Effector memory CD8-positive, alpha-beta T cell (primary cell): ENCODE data around the gene BMP7.

Experiments used
- ATAC-seq: fragments of 150-1000 bp; cut with Tn5 transposase; replicated peaks from 2 replicates; pipeline ENCODE4 v1.10.0; 2021; ENCODE audit warnings: mild to moderate bottlenecking, moderate library complexity
- DNase-seq, 3 experiments: peaks; one replicate each; pipeline ENCODE4 v3.0.0; 2021
- H3K27ac Mint-ChIP-seq, 2 donors: one replicate each; pipeline ENCODE4 v1.8.0; 2022; ENCODE audit warnings: mild to moderate bottlenecking in 2 of 2, mixed read lengths in 2 of 2, moderate library complexity in 2 of 2
- H3K27me3 Mint-ChIP-seq, 2 donors: one replicate each; pipeline ENCODE4 v1.8.0; 2022; ENCODE audit warnings: mixed read lengths in 2 of 2
- H3K36me3 Mint-ChIP-seq: one replicate; pipeline ENCODE4 v1.8.0; 2022; ENCODE audit warnings: mild to moderate bottlenecking, moderate library complexity, mixed read lengths; ENCODE audit not compliant: insufficient read depth
- H3K4me1 Mint-ChIP-seq, 2 donors: one replicate each; pipeline ENCODE4 v1.8.0; 2022; ENCODE audit warnings: low read depth in 2 of 2, mixed read lengths in 2 of 2
- H3K4me3 Mint-ChIP-seq, 2 donors: one replicate each; pipeline ENCODE4 v1.8.0; 2022; ENCODE audit warnings: mild to moderate bottlenecking in 2 of 2, mixed read lengths in 2 of 2, moderate library complexity in 2 of 2
- H3K9me3 Mint-ChIP-seq, 2 donors: one replicate each; pipeline ENCODE4 v1.8.0; 2022; ENCODE audit warnings: mixed read lengths in 2 of 2

BMP7 gene

GRCh38 chr20:57220337-57221145 lies 45.9 kb downstream of the BMP7 start:
- Mint-ChIP-seq H3K36me3 (no peaks in the 10 kb centered on the region), H3K4me1 (no peaks in the 10 kb centered on the region), H3K4me3 (no peak overlapping the region), H3K27me3 (peaks cover 23 to 24% of the 10 kb centered on the region in 2 donors), H3K9me3 (no peaks in the 10 kb centered on the region), H3K27ac (no peak overlapping the region)
- DNase-seq (no peak), ATAC-seq (no peak)

- Mint-ChIP-seq H3K4me3 (no peak overlapping the region), H3K9me3 (no peaks in the 10 kb centered on the region), H3K27ac (no peak overlapping the region), H3K4me1 (no peaks in the 10 kb centered on the region), H3K27me3 (peaks cover 27 to 31% of the 10 kb centered on the region in 2 donors), H3K36me3 (no peaks in the 10 kb centered on the region)
- ATAC-seq (no peak), DNase-seq (no peak)
These were observed 47.3 kb downstream of the BMP7 start for GRCh38 chr20:57219071-57219677.

DNA sequence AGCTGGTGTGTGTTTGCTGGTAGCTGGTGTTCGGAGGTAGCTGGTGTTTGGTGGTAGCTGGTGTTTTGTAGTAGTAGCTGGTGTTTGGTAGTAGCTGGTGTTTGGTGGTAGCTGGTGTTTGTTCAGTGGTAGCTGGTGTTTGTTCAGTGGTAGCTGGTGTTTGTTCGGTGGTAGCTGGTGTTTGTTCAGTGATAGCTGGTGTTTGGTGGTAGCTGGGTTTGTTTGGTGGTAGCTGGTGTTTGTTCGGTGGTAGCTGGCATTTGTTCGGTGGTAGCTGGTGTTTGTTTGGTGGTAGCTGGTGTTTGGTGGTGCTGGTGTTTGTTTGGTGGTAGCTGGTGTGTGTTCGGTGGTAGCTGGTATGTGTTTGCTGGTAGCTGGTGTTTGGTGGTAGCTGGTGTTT lies 48.0 kb downstream of the BMP7 start:
- ATAC-seq (no peak), DNase-seq (no peak)
- H3K36me3 Mint-ChIP-seq = no peaks in the 10 kb centered on the region
- H3K27me3 Mint-ChIP-seq = peaks cover 22 to 25% of the 10 kb centered on the region in 2 donors
- H3K4me3 Mint-ChIP-seq = no peak overlapping the region
- H3K9me3 Mint-ChIP-seq = no peaks in the 10 kb centered on the region
- H3K27ac Mint-ChIP-seq = no peak overlapping the region
- no peaks in the 10 kb centered on the region for H3K4me1 Mint-ChIP-seq

GRCh38 chr20:57217802-57218201 lies 48.6 kb downstream of the BMP7 start:
- H3K27me3 Mint-ChIP-seq = peaks cover 22 to 31% of the 10 kb centered on the region in 2 donors
- no peaks in the 10 kb centered on the region for H3K9me3 Mint-ChIP-seq
- ATAC-seq = no peak
- H3K27ac Mint-ChIP-seq = no peak overlapping the region
- no peak overlapping the region for H3K4me3 Mint-ChIP-seq
- H3K36me3 Mint-ChIP-seq = no peaks in the 10 kb centered on the region
- no peak for DNase-seq
- no peaks in the 10 kb centered on the region for H3K4me1 Mint-ChIP-seq

DNA sequence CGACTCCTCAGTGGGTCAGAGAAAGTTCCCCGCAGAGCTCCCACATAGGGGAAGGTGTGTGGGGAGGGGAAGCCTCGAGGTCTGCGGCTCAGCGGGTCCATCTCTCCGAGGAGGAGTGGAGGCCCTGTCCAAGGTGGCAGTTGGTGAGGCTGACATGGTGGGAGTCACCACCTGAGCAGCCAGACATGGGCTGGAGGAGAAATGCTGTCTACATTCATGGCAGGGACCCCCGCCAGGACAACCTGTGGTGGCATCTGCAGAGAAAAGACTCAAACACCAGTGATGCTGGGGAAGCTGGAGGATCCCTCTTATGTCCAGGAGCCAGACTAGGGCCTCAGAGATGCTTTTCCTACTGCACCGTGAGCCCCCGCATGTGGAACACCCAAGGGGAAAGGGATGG lies 49.8 kb downstream of the BMP7 start:
- no peaks in the 10 kb centered on the region for H3K4me1 Mint-ChIP-seq
- DNase-seq = no peak

DNA sequence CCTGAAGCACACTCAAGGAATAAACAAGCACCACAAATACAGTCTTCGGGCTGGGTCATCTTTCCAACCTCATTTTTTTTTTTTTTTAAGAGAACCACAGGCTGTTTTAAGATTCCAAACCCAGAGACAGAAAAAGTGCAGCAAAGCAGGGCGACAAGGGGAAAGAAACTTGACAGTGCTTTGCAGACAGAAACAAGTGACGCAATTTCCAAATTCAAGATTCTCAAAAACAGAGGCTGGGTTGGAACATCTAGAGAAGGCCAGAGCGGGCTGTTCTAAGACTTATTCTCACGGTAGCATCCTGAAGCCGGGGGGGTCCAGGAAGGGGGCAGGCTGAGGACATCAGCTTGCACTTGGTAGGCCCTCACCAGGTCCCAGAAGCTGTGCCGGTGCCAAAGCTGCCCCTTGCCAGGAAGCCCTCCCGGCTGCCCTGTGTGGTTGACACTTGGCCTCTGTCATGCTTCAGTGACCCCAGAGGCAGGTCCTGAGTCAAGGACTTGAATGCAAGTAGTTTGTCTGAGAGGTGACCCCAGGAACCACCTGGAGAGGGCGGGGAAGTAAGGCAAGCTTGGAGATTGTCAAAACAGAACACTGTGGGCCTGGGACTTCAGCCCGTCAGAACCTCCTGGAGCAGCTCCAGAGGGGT lies 50.5 kb downstream of the BMP7 start:
- Mint-ChIP-seq H3K27me3 (peaks cover 18 to 36% of the 10 kb centered on the region in 2 donors), H3K27ac (no peak overlapping the region), H3K9me3 (no peaks in the 10 kb centered on the region), H3K4me3 (no peak overlapping the region), H3K36me3 (no peaks in the 10 kb centered on the region), H3K4me1 (no peaks in the 10 kb centered on the region)
- ATAC-seq (no peak), DNase-seq (no peak)

More for the DNA sequence above, 49.8 kb downstream of the BMP7 start:
- no peak for ATAC-seq
- Mint-ChIP-seq H3K27me3 (peaks cover 24 to 36% of the 10 kb centered on the region in 2 donors), H3K27ac (no peak overlapping the region), H3K4me3 (no peak overlapping the region), H3K9me3 (no peaks in the 10 kb centered on the region), H3K36me3 (no peaks in the 10 kb centered on the region)

- H3K4me1 Mint-ChIP-seq = no peaks in the 10 kb centered on the region
- DNase-seq = no peak
These were observed 51.0 kb downstream of the BMP7 start for GRCh38 chr20:57215426-57215825.

GRCh38 chr20:57214948-57215347 lies 51.5 kb downstream of the BMP7 start:
- no peak overlapping the region for H3K27ac Mint-ChIP-seq
- DNase-seq (no peak), ATAC-seq (no peak)
- H3K27me3 Mint-ChIP-seq = peaks cover 18 to 46% of the 10 kb centered on the region in 2 donors
- H3K36me3 Mint-ChIP-seq = no peaks in the 10 kb centered on the region
- H3K9me3 Mint-ChIP-seq = no peaks in the 10 kb centered on the region
- no peaks in the 10 kb centered on the region for H3K4me1 Mint-ChIP-seq
- no peak overlapping the region for H3K4me3 Mint-ChIP-seq

More at GRCh38 chr20:57215426-57215825, 51.0 kb downstream of the BMP7 start:
- Mint-ChIP-seq H3K36me3 (no peaks in the 10 kb centered on the region), H3K27ac (no peak overlapping the region), H3K9me3 (no peaks in the 10 kb centered on the region), H3K4me3 (no peak overlapping the region), H3K27me3 (peaks cover 18 to 41% of the 10 kb centered on the region in 2 donors)
- ATAC-seq = no peak

DNA sequence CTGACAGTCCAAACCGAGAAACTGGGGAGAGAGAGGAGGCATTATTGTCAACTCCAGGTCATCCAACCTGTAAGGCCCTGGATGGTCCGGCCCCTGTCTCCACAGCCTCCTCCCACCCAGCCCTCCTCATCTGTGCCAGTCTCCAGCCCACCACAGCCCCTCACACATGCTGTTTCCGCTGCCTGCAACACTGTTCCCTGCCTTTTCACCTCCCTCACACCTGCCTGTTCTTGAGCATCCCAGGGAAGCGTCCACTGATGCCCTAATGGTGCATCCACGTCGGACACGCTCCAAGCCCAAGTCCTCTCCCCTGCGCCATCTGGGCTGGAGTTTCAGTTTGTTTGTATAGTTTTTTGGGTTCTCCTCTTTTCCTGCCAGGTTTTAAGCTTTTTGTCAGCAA lies 52.0 kb downstream of the BMP7 start:
- Mint-ChIP-seq H3K36me3 (no peaks in the 10 kb centered on the region), H3K4me1 (no peaks in the 10 kb centered on the region), H3K4me3 (no peak overlapping the region), H3K9me3 (no peaks in the 10 kb centered on the region), H3K27me3 (peaks cover 18 to 49% of the 10 kb centered on the region in 2 donors), H3K27ac (no peak overlapping the region)
- ATAC-seq = no peak
- DNase-seq = no peak

DNA sequence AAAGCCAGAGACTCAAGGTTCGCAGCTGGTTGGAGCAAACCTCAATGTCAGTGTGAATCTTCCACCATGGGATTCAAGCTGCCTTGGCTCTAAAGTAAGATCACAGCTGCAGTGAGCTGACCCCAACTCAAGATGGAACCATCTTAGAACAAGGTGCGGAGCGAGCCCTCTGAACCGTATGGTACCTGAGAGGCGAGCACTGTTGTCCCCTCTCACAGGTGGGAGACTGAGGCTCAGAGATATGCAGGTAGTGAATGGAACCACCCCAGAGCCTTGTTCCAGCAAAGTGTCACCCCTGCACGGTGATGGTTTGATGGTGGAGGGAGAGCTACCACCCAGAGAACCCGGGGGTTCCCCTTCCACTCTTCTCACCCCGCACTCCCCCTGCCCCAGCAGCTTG lies 52.5 kb downstream of the BMP7 start:
- DNase-seq (no peak), ATAC-seq (no peak)
- H3K9me3 Mint-ChIP-seq = no peaks in the 10 kb centered on the region
- peaks cover 18 to 49% of the 10 kb centered on the region in 2 donors for H3K27me3 Mint-ChIP-seq
- H3K4me3 Mint-ChIP-seq = no peak overlapping the region
- no peak overlapping the region for H3K27ac Mint-ChIP-seq
- H3K4me1 Mint-ChIP-seq = no peaks in the 10 kb centered on the region
- H3K36me3 Mint-ChIP-seq = no peaks in the 10 kb centered on the region

GRCh38 chr20:57213291-57213690 lies 53.1 kb downstream of the BMP7 start:
- DNase-seq (no peak), ATAC-seq (no peak)
- no peaks in the 10 kb centered on the region for H3K36me3 Mint-ChIP-seq
- no peaks in the 10 kb centered on the region for H3K4me1 Mint-ChIP-seq
- no peaks in the 10 kb centered on the region for H3K9me3 Mint-ChIP-seq
- peaks cover 18 to 49% of the 10 kb centered on the region in 2 donors for H3K27me3 Mint-ChIP-seq
- H3K27ac Mint-ChIP-seq = no peak overlapping the region
- H3K4me3 Mint-ChIP-seq = no peak overlapping the region

DNA sequence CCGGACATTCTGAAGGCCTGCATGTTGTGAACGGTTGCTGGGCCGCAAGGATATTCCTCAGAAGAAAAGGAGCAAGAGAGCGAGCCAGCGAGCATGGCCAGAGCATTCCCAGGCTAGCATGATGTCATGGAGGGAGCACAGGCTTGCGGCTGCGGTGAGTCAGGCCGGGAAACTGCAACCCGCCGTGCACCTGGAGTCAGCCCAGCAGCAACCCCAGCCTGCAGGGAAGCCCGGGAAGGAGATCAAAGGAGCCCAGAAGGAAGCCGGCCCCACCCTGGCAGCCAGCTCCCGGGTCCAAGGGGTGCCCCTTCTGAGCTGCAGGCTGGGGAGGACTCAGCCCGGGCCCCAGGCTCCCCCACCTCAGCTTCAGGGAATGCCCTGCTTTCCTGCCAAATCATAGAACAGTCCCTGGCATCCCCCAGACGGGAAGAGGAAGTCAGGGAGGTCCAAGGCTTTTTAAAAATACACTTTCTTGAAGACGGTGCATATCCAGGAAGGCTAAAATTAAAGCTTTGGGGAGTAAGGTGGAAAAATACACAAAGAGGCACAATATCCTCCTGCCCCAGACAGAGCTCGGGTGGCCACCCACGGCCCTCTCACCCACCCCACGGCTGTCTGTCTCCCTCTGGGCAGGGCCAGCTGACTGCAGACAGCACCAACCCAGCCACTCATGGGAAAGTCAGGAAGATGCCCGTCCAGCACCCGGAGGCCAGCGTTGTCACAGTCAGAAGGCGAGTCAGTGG lies 53.7 kb downstream of the BMP7 start:
- no peaks in the 10 kb centered on the region for H3K36me3 Mint-ChIP-seq
- H3K9me3 Mint-ChIP-seq = no peaks in the 10 kb centered on the region
- H3K4me1 Mint-ChIP-seq = no peaks in the 10 kb centered on the region
- peaks cover 18 to 49% of the 10 kb centered on the region in 2 donors for H3K27me3 Mint-ChIP-seq
- no peak for ATAC-seq
- DNase-seq = no peak
- H3K27ac Mint-ChIP-seq = no peak overlapping the region
- no peak overlapping the region for H3K4me3 Mint-ChIP-seq

DNA sequence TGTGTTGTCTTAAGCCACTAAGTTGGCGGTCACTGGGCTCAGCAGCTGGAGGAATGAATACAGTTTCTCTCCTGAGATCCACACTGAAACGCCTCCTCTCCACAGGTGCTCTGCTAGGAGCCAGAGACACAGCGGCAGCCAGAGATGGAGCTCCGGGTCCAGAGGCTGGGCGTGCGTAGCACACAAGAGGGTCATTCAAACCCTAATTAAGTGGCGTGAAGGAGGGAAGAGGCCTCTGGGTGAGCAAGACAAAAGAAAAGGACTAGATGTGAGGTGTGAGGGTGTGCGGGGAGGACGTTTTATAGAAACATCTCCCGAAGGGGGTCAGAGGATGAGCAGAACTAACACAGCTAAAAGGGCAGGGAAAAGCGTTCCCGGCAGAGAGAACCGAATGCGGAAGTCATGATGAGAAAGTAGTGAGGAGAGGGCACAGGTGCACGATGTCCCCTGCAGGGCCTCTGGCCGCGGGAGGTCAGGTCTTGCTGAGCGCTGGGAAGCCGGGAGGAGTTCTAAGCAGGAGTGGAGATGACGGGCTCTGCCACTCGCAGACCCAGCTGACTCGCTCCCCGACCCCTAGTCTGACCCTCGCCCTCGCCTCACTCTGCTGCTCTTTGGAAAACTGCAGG lies 54.4 kb downstream of the BMP7 start:
- no peak overlapping the region for H3K4me3 Mint-ChIP-seq
- H3K27ac Mint-ChIP-seq = no peak overlapping the region
- H3K36me3 Mint-ChIP-seq = no peaks in the 10 kb centered on the region
- DNase-seq = no peak
- peaks cover 18 to 49% of the 10 kb centered on the region in 2 donors for H3K27me3 Mint-ChIP-seq
- no peaks in the 10 kb centered on the region for H3K9me3 Mint-ChIP-seq
- H3K4me1 Mint-ChIP-seq = no peaks in the 10 kb centered on the region
- no peak for ATAC-seq
